ENCODE results near the gene ETV4.

The ETV4 gene

DNA sequence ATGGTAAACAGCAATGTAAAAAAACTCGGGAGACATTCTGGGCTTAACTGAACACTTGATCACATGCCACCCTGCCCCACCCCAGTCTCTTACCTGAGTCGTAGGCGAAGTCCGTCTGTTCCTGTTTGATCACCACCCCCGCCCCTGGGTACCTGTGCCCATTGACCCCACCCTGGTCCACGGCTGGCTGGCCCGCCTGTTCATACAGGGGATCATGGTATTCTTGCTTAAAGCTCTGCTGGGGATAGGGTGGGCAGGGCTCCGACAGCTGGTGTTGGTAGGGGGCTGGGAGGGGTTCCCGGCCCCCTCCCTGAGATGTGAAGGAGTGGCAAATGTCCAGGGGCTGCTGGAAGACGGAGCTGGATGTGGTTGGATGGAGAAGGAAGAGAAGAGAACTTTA is 13.6 kb downstream of the ETV4 start:
- Histone ChIP-seq H3K27ac (no peak overlapping the region), H3K36me3 (peaks cover 16% of the 10 kb centered on the region), H3K4me1 (peaks cover 41% of the 10 kb centered on the region), H3K9ac (no peak overlapping the region), H3K9me3 (no peaks in the 10 kb centered on the region), H4K20me1 (peaks cover 22% of the 10 kb centered on the region; the same call in 1 of the 2 replicates), H3K27me3 (no peaks in the 10 kb centered on the region), H3K4me3 (no peak overlapping the region), H3K4me2 (no peak overlapping the region)
- no peak for TF ChIP-seq Cebpa-rat (IDR thresholded peaks at IDR 0.05)

GRCh38 chr17:43531955-43532354 is 14.2 kb downstream of the ETV4 start:
- no peak overlapping the region for H3K9ac ChIP-seq
- H3K27me3 ChIP-seq, result no peaks in the 10 kb centered on the region
- no peak overlapping the region for H3K27ac ChIP-seq
- H4K20me1 ChIP-seq, result peaks cover 27% of the 10 kb centered on the region; the same call in 1 of the 2 replicates
- H3K9me3 ChIP-seq, result no peaks in the 10 kb centered on the region
- no peak overlapping the region for H3K4me2 ChIP-seq
- TF ChIP-seq Cebpa-rat (IDR thresholded peaks at IDR 0.05), result no peak
- peaks cover 22% of the 10 kb centered on the region for H3K36me3 ChIP-seq
- no peak overlapping the region for H3K4me3 ChIP-seq
- peaks cover 40% of the 10 kb centered on the region for H3K4me1 ChIP-seq

- TF ChIP-seq Cebpa-rat (IDR thresholded peaks at IDR 0.05), result no peak
- Histone ChIP-seq H3K9ac (no peak overlapping the region), H3K9me3 (no peaks in the 10 kb centered on the region), H4K20me1 (peaks cover 27% of the 10 kb centered on the region; the same call in 1 of the 2 replicates), H3K27me3 (no peaks in the 10 kb centered on the region), H3K27ac (no peak overlapping the region), H3K4me3 (no peak overlapping the region), H3K4me1 (peaks cover 30% of the 10 kb centered on the region), H3K4me2 (peak overlapping the region; percentile 79; the same call in 1 of the 2 replicates), H3K36me3 (peaks cover 31% of the 10 kb centered on the region)
Measured at GRCh38 chr17:43531082-43531378, 15.1 kb downstream of the ETV4 start.

DNA sequence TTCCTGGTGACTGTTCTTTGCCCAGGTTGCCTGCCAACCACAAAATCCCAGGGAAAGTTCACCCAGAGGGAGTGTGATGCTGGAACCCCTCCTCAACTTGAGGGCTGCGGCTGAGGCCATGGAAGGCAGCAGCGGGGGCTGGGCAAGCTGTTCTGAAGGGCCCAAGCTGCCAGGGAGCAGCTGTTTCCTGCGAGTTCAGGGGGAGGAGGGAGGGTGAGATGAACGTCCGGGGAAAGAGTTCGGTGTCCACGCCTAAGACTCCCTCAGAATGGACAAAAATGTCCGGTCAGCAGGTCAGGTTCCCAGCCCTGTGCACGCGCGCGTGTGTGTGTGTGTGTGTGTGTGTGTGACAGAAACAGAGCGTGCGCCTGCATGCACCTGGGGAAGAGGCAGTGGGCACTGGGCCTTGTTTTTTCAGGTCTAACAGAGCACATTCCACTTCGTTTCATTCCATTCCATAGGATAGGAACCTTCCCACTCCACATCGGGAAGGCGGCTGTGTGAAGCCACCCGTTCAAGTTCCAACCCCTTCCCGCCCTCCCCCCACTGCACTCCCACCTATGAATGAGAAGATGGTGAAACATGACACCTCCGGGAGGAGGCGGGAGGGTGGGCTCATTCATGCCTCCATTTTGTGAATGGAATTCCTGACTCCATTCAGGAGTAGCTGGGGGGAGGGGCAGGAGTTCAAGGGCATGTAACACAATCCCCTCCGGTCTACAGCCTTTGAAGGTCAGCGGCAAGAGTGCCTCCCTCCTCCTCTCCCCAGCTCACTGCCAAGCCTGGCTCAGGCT is 15.7 kb downstream of the ETV4 start:
- peak overlapping the region; percentile 79 for H3K4me2 ChIP-seq

DNA sequence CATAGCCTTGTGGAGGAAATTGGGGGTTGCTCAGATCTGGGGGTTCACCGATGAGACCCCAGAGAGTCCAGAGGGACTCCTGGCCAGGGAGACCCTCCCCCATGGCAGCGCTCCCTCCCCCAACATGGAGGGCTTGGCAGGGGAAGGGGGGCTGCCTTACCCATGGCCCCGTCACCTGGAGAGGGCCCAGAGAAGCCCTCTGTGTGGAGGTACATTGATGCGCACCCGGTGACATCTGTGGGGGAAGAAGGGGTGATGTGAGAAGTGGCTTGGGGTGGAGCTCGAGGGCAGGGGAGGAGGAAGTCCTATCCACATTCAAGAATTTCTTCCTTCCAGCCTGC is 16.2 kb downstream of the ETV4 start:
- H3K4me2 ChIP-seq, result peak overlapping the region; percentile 79

More for the DNA sequence above, 15.7 kb downstream of the ETV4 start:
- Histone ChIP-seq H3K36me3 (peaks cover 37% of the 10 kb centered on the region), H3K4me1 (peaks cover 25% of the 10 kb centered on the region), H3K4me3 (no peak overlapping the region), H4K20me1 (peaks cover 27% of the 10 kb centered on the region; the same call in 1 of the 2 replicates), H3K27me3 (no peaks in the 10 kb centered on the region), H3K9ac (peak overlapping the region; percentile 45; the same call in 1 of the 2 replicates), H3K27ac (peak overlapping the region; percentile 55), H3K9me3 (no peaks in the 10 kb centered on the region)
- no peak for TF ChIP-seq Cebpa-rat (IDR thresholded peaks at IDR 0.05)

GRCh38 chr17:43528988-43529814 is 16.9 kb downstream of the ETV4 start:
- H3K36me3 ChIP-seq, result peaks cover 49% of the 10 kb centered on the region
- H3K9ac ChIP-seq, result no peak overlapping the region
- H3K4me3 ChIP-seq, result no peak overlapping the region
- no peaks in the 10 kb centered on the region for H3K27me3 ChIP-seq
- peaks cover 31% of the 10 kb centered on the region; the same call in 1 of the 2 replicates for H4K20me1 ChIP-seq
- no peaks in the 10 kb centered on the region for H3K9me3 ChIP-seq
- TF ChIP-seq Cebpa-rat (IDR thresholded peaks at IDR 0.05), result no peak
- H3K4me1 ChIP-seq, result peaks cover 24% of the 10 kb centered on the region
- peak overlapping the region; percentile 79 for H3K4me2 ChIP-seq
- no peak overlapping the region for H3K27ac ChIP-seq

More for the DNA sequence above, 16.2 kb downstream of the ETV4 start:
- peaks cover 27% of the 10 kb centered on the region; the same call in 1 of the 2 replicates for H4K20me1 ChIP-seq
- no peaks in the 10 kb centered on the region for H3K27me3 ChIP-seq
- peaks cover 24% of the 10 kb centered on the region for H3K4me1 ChIP-seq
- no peak overlapping the region for H3K4me3 ChIP-seq
- TF ChIP-seq Cebpa-rat (IDR thresholded peaks at IDR 0.05), result no peak
- H3K36me3 ChIP-seq, result peaks cover 42% of the 10 kb centered on the region
- peak overlapping the region; percentile 55 for H3K27ac ChIP-seq
- peak overlapping the region; percentile 45; the same call in 1 of the 2 replicates for H3K9ac ChIP-seq
- no peaks in the 10 kb centered on the region for H3K9me3 ChIP-seq

GRCh38 chr17:43528319-43528987 is 17.7 kb downstream of the ETV4 start:
- Histone ChIP-seq H3K4me2 (no peak overlapping the region), H3K27ac (no peak overlapping the region), H3K27me3 (no peaks in the 10 kb centered on the region), H3K36me3 (peaks cover 57% of the 10 kb centered on the region), H3K4me1 (peaks cover 24% of the 10 kb centered on the region), H3K9me3 (no peaks in the 10 kb centered on the region), H3K9ac (no peak overlapping the region), H3K4me3 (no peak overlapping the region), H4K20me1 (peaks cover 38% of the 10 kb centered on the region; the same call in 1 of the 2 replicates)
- no peak for TF ChIP-seq Cebpa-rat (IDR thresholded peaks at IDR 0.05)

- H3K4me2 ChIP-seq, result no peak overlapping the region
- no peak overlapping the region for H3K9ac ChIP-seq
- H3K36me3 ChIP-seq, result peaks cover 71% of the 10 kb centered on the region
- H3K4me1 ChIP-seq, result peaks cover 24% of the 10 kb centered on the region
- no peak overlapping the region for H3K27ac ChIP-seq
- H3K4me3 ChIP-seq, result no peak overlapping the region
- TF ChIP-seq Cebpa-rat (IDR thresholded peaks at IDR 0.05), result no peak
- no peaks in the 10 kb centered on the region for H3K9me3 ChIP-seq
- peaks cover 42% of the 10 kb centered on the region; the same call in 1 of the 2 replicates for H4K20me1 ChIP-seq
- H3K27me3 ChIP-seq, result no peaks in the 10 kb centered on the region
Measured at GRCh38 chr17:43526886-43527648, 19.1 kb downstream of the ETV4 start.

All from BLaER1 (cell line).